ENCODE measurements around the gene MSH3. TPM values are rescaled to one million over a fixed set of nuclear protein-coding genes. Genes with fewer than 3 reads are reported as not detected.
A peak's percentile ranks its signal among the peaks of the same experiment; 100 is the strongest.
"Not testable (repeated sequence)": the region's sequence is repeated elsewhere in the genome, so short reads cannot be mapped to it uniquely, and the experiment has no call there.

The MSH3 gene
- total RNA-seq, 1 donor from 2014 or later = 12.3 TPM

- peak; percentile 92 for ATAC-seq
- DNase-seq (ENCODE audit: low spot score) = no peak
Observed at GRCh38 chr5:80705216-80705769, 50.8 kb downstream of the MSH3 start.

DNA sequence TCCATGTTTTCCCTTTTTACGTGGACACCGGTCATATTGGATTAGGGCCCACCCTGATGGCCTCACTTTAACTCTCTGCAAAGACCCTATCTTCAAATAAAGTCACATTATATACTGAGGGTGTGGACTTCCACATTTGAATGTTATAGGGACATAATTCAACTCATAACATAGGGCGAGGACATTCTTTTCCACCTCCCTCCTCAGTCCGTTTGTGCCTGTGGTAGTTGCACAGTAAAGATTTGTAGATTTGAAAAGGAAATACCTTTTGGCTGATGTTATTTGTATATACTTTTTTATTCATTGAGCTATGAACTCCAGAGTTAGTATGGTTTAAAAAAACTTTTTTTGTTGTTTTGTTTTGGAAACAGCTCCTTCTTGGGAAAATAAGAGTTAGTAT is 51.3 kb downstream of the MSH3 start:
- ATAC-seq = no peak
- DNase-seq (ENCODE audit: low spot score) = no peak

- DNase-seq (ENCODE audit: low spot score) = no peak
Observed at GRCh38 chr5:80706835-80707447, 52.5 kb downstream of the MSH3 start.

DNA sequence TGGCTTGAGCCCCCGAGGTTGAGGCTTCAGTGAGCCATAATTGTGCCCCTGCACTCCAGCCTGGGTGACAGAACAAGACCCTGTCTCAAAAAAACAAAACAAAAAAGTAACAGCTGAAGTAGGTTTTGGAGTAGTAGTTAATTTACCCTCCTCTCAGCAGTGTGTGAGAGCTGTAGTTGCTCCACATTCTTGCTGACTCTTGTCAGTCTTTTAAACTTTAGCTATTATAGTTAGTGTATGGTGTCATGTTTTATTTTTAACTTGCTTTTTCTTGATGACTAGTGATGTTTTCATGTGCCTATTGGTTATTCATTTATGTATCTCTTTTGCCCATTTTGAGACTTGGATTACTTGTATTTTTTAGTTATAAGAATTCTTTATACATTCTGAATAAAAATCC is 53.2 kb downstream of the MSH3 start:
- DNase-seq (ENCODE audit: low spot score) (no peak), ATAC-seq (no peak)

More at GRCh38 chr5:80706835-80707447, 52.5 kb downstream of the MSH3 start:
- ATAC-seq = no peak

GRCh38 chr5:80711216-80711615 is 56.8 kb downstream of the MSH3 start:
- ATAC-seq (no peak), DNase-seq (ENCODE audit: low spot score) (no peak)

DNA sequence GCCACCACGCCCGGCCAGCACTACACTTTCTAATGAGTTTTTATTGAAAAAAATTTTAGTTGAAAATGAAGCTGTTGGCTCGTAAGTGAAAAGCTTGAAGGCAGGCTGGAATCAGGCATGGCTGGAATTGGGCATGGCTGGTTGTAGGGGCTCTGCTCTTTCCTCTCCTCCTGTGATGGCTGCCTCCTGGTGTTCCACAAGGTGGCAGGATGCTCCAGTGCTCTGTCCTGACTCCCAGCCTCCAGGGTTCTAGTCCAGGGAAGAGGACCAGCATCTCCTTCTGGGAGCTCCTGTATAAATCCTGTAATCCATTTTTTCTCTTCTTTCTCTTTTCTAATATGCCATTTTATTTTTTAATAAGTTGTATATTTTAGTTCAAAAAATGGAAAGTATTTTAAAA is 57.5 kb downstream of the MSH3 start:
- ATAC-seq = peak; percentile 58
- DNase-seq (ENCODE audit: low spot score) = no peak

DNA sequence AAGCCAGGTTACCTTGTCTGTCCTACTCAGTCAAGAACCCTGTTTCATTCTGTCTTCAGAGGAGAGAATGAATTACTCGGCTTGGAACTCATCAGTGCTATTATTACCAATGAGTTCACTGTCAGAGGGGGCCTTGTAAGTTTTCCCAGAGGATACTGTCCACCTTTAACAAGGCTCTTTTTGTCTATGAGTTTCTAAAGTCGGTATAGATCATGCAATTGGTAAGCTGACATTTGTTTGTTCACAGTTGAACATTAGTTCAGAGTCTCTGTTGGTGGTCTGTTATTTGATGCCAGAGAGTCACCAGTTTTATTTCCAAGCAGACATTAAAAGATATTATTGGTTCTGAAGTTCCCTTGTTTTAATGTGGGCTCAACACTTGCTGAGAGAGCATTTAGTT is 58.5 kb downstream of the MSH3 start:
- DNase-seq (ENCODE audit: low spot score) (no peak), ATAC-seq (no peak)

- DNase-seq (ENCODE audit: low spot score) (no peak), ATAC-seq (no peak)
Observed at GRCh38 chr5:80713631-80714030, 59.2 kb downstream of the MSH3 start.

- no peak for DNase-seq (ENCODE audit: low spot score)
- peak; percentile 92 for ATAC-seq
Observed at GRCh38 chr5:80714570-80715298, 60.3 kb downstream of the MSH3 start.

DNA sequence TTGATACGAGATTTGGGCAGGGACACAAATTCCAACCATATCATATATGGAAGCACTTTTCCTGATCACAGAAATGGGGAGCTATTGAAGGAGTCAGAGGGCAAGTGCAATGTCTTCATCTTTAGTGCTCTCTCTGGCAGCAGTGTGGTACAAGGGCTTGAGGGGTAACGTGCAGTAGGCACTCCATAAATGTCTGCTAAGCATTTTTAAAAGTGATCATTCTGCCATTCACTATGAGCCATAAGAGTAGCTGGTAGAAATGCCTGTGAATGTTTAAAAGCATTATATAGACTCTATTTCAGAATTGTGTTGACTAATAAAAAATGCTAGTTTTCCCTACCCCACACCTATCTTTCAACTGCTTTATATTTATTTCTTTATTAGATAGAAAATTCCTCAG is 61.4 kb downstream of the MSH3 start:
- ATAC-seq (no peak), DNase-seq (ENCODE audit: low spot score) (no peak)

- no peak for DNase-seq (ENCODE audit: low spot score)
- ATAC-seq = no peak
Observed at GRCh38 chr5:80720181-80720580, 65.7 kb downstream of the MSH3 start.

- no peak for DNase-seq (ENCODE audit: low spot score)
- ATAC-seq = no peak
Observed at GRCh38 chr5:80722916-80723315, 68.5 kb downstream of the MSH3 start.

- DNase-seq (ENCODE audit: low spot score) (no peak), ATAC-seq (no peak)
Observed at GRCh38 chr5:80725446-80725845, 71.0 kb downstream of the MSH3 start.

- ATAC-seq (no peak), DNase-seq (ENCODE audit: low spot score) (no peak)
Observed at GRCh38 chr5:80736730-80737129, 82.3 kb downstream of the MSH3 start.

GRCh38 chr5:80738466-80738865 is 84.0 kb downstream of the MSH3 start:
- ATAC-seq = no peak

DNA sequence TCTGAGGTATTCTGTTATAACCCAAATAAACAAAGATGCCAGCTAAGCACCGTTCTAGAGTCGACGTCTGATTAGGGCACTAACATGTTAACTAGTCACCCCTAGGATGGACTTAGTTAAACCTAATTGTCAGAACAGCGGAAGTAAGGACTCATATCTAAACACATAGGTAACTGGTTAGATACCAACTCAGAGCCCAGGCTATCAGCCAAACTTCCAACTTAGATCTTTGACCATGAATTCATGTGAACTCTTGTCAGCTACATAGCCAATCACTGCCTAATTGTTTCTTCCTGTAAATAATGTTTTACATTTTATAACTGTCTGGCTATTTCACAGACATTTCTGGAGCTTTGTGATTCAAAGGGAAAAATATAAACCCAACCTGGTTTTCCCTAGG is 84.6 kb downstream of the MSH3 start:
- DNase-seq (ENCODE audit: low spot score) (no peak), ATAC-seq (peak; percentile 89)

More at GRCh38 chr5:80738466-80738865, 84.0 kb downstream of the MSH3 start:
- no peak for DNase-seq (ENCODE audit: low spot score)

DNA sequence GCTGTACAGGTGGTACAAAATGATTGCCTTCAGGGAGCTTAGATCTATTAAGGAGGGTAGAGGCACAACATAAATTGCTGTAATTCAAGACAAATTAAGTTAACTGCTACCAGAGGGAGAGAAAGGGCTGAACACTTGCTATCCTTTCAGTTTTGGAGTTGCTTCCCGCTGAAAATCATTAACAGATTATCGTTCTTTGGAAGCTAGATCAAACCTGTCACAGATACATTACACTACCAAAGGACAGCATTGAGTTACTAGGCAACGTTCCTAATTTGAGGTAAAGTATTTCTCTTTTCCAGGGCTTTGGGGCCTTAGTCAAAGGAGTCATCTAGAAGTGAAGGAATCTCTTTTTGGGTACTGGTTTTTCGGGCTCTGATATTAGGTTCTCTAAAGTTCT is 85.0 kb downstream of the MSH3 start:
- DNase-seq (ENCODE audit: low spot score) = no peak
- ATAC-seq = peak; percentile 71

DNA sequence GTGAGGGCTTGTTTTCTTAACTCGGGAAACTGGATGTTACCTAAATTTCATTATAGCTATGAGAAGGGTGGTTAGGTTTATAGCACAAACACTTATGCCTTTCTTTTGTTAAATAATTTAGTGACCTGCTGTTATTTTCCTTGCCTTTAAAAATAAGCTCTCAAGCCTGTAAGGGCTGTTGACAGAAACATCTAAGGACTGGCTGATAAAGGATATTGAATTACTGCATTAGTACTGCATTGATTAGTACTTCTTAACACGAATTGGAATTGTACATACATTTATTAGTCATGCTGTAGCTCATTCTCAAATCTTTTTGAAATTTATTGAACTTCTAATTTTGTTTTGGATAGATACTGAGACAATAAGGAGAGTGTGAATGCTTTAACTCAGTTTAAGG is 85.4 kb downstream of the MSH3 start:
- DNase-seq (ENCODE audit: low spot score) = no peak
- ATAC-seq = no peak

DNA sequence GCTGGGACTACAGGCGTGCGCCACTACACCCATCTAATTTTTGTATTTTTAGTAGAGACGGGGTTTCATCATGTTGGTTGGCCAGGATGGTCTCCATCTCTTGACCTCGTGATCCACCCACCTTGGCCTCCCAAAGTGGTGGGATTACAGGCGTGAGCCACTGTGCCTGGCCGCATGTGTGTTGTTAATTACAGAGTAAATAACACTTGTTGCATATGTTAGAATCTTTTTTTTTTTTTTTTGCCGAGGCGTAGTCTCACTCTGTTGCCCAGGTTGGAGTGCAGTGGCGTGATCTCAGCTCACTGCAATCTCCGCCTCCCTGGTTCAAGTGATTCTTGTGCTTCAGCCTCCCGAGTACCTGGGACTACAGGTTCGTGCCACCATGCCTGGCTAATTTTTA is 86.0 kb downstream of the MSH3 start:
- not testable (repeated sequence) for ATAC-seq; DNase-seq (ENCODE audit: low spot score)

GRCh38 chr5:80740999-80741398 is 86.5 kb downstream of the MSH3 start:
- DNase-seq (ENCODE audit: low spot score) = no peak
- ATAC-seq = no peak

GRCh38 chr5:80744149-80744548 is 89.7 kb downstream of the MSH3 start:
- DNase-seq (ENCODE audit: low spot score) (no peak), ATAC-seq (no peak)

DNA sequence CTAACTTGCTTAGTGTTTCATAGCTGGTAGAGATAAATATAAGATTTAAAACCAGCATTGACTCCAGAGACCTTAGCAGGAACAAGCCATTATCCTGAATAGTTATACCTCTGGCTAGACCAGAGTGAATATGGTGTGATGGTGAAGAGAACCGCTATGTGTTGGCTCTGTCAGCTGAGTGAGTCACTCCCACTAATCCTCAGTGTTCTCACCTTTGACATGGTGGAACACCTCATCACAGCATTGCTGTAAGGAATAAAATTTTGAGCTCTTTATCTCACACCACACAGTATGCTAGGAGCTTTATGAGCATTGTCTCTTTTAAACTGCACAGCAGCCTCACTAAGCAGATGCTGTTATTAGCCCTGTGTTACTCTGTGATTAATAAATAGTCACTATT is 91.0 kb downstream of the MSH3 start:
- DNase-seq (ENCODE audit: low spot score) = no peak
- ATAC-seq = no peak
